MM.1S (cell line): ENCODE measurements around the gene RPS21.

Experiments
- DNase-seq: peaks from one replicate; pipeline ENCODE4 v3.0.0-alpha.2; 2015
- H2AFZ ChIP-seq: fragments of 300-600 bp; sonication (generic); 2 replicates; pipeline ENCODE4 v1.6.0; 2016; ENCODE audit warnings: antibody characterized with exemption, low read length
- H3F3A ChIP-seq: fragments of 300-600 bp; sonication (generic); 2 replicates; pipeline ENCODE4 v1.6.1; 2016; ENCODE audit warnings: mild to moderate bottlenecking, antibody characterized with exemption, low read length, moderate library complexity, mixed read lengths; ENCODE audit not compliant: insufficient read depth
- H3K27ac ChIP-seq: fragments of 300-600 bp; sonication (generic); 2 replicates; pipeline ENCODE4 v1.5.1; 2016; ENCODE audit warnings: mild to moderate bottlenecking, low read length
- H3K27me3 ChIP-seq: fragments of 300-600 bp; sonication (generic); replicated peaks from 2 replicates; pipeline ENCODE4 v1.6.0; 2016; ENCODE audit warnings: low read length; ENCODE audit not compliant: insufficient read depth
- H3K36me3 ChIP-seq: fragments of 300-600 bp; sonication (generic); replicated peaks from 2 replicates; pipeline ENCODE4 v1.6.1; 2016; ENCODE audit warnings: mild to moderate bottlenecking, low read length, mixed read lengths; ENCODE audit not compliant: insufficient read depth
- H3K4me1 ChIP-seq: fragments of 300-600 bp; sonication (generic); 2 replicates; pipeline ENCODE4 v1.6.1; 2016; ENCODE audit warnings: low read length, mixed read lengths
- H3K4me2 ChIP-seq: fragments of 300-600 bp; sonication (generic); 2 replicates; pipeline ENCODE4 v1.6.0; 2016; ENCODE audit warnings: low read depth, low read length
- H3K4me3 ChIP-seq: fragments of 300-600 bp; sonication (generic); 2 replicates; pipeline ENCODE4 v1.5.1; 2016; ENCODE audit warnings: low read length, mixed read lengths
- H3K79me2 ChIP-seq: fragments of 300-600 bp; sonication (generic); 2 replicates; pipeline ENCODE4 v1.6.1; 2016; ENCODE audit warnings: mixed run types, low read length, mixed read lengths
- H3K9ac ChIP-seq: fragments of 300-600 bp; sonication (generic); 2 replicates; pipeline ENCODE4 v1.6.1; 2016; ENCODE audit warnings: low read length, mixed read lengths
- H3K9me2 ChIP-seq: fragments of 300-600 bp; sonication (generic); replicated peaks from 2 replicates; pipeline ENCODE4 v1.6.1; 2016; ENCODE audit warnings: mild to moderate bottlenecking, low read length, mixed read lengths; ENCODE audit not compliant: insufficient read depth
- H3K9me3 ChIP-seq: fragments of 300-600 bp; sonication (generic); replicated peaks from 2 replicates; pipeline ENCODE4 v1.6.1; 2016; ENCODE audit warnings: mild to moderate bottlenecking, low read length, mixed read lengths; ENCODE audit not compliant: insufficient read depth
- H4K20me1 ChIP-seq: fragments of 300-600 bp; sonication (generic); 2 replicates; pipeline ENCODE4 v1.6.1; 2016; ENCODE audit warnings: mild to moderate bottlenecking, low read length, moderate library complexity, mixed read lengths; ENCODE audit not compliant: insufficient read depth
- CTCF ChIP-seq: fragments of 300-600 bp; sonication (generic); IDR thresholded peaks from 2 replicates; pipeline ENCODE4 v1.5.1; 2016; ENCODE audit warnings: antibody characterized with exemption, low read length, mixed read lengths
- EZH2 ChIP-seq: fragments of 300-600 bp; sonication (generic); optimal IDR thresholded peaks from 2 replicates; pipeline ENCODE3; 2017; ENCODE audit warnings: low read depth, mild to moderate bottlenecking, antibody characterized with exemption, low read length, mixed read lengths
- EZH2phosphoT487 ChIP-seq: fragments of 300-600 bp; sonication (generic); IDR thresholded peaks from 2 replicates; pipeline ENCODE4 v1.6.1; 2018; ENCODE audit warnings: antibody characterized with exemption, low read length

The RPS21 gene

GRCh38 chr20:62395311-62396242 lies 8.7 kb downstream of the RPS21 start:
- Histone ChIP-seq H3K4me2 (no peak overlapping the region), H3K4me1 (no peaks in the 10 kb centered on the region), H3K27me3 (no peaks in the 10 kb centered on the region), H4K20me1 (no peaks in the 10 kb centered on the region), H3K9me3 (no peaks in the 10 kb centered on the region), H3F3A (no peaks in the 10 kb centered on the region), H3K79me2 (no peaks in the 10 kb centered on the region), H3K9ac (no peak overlapping the region), H3K9me2 (no peaks in the 10 kb centered on the region), H3K4me3 (no peak overlapping the region), H2AFZ (no peak overlapping the region), H3K27ac (no peak overlapping the region), H3K36me3 (no peaks in the 10 kb centered on the region)
- no peak for DNase-seq
- TF ChIP-seq EZH2phosphoT487, result no peak
- TF ChIP-seq CTCF, result no peak
- TF ChIP-seq EZH2, result no peak

- no peak overlapping the region for H3K27ac ChIP-seq
- H3K27me3 ChIP-seq, result no peaks in the 10 kb centered on the region
- no peaks in the 10 kb centered on the region for H3K4me1 ChIP-seq
- H3K79me2 ChIP-seq, result no peaks in the 10 kb centered on the region
- H3K36me3 ChIP-seq, result no peaks in the 10 kb centered on the region
- H3F3A ChIP-seq, result no peaks in the 10 kb centered on the region
- H3K9me2 ChIP-seq, result no peaks in the 10 kb centered on the region
- H3K9me3 ChIP-seq, result no peaks in the 10 kb centered on the region
- H3K4me3 ChIP-seq, result no peak overlapping the region
- H3K4me2 ChIP-seq, result no peak overlapping the region
- TF ChIP-seq EZH2phosphoT487 (no peak), EZH2 (no peak), CTCF (no peak)
- H2AFZ ChIP-seq, result no peak overlapping the region
- no peak for DNase-seq
- no peaks in the 10 kb centered on the region for H4K20me1 ChIP-seq
- no peak overlapping the region for H3K9ac ChIP-seq
Observed at GRCh38 chr20:62396367-62397239, 9.7 kb downstream of the RPS21 start.

- Histone ChIP-seq H3K27me3 (no peaks in the 10 kb centered on the region), H2AFZ (no peak overlapping the region), H3F3A (no peaks in the 10 kb centered on the region), H3K4me3 (no peak overlapping the region), H3K79me2 (no peaks in the 10 kb centered on the region), H3K4me2 (no peak overlapping the region), H4K20me1 (no peaks in the 10 kb centered on the region), H3K9me3 (no peaks in the 10 kb centered on the region), H3K36me3 (no peaks in the 10 kb centered on the region), H3K27ac (no peak overlapping the region), H3K9me2 (no peaks in the 10 kb centered on the region), H3K9ac (no peak overlapping the region), H3K4me1 (no peaks in the 10 kb centered on the region)
- no peak for DNase-seq
- TF ChIP-seq CTCF, result no peak
- TF ChIP-seq EZH2phosphoT487, result no peak
- no peak for TF ChIP-seq EZH2
Observed at GRCh38 chr20:62398120-62398821, 11.4 kb downstream of the RPS21 start.
